Ovary (tissue), 9 donors: ENCODE data around the gene MPPED1. TPM values are rescaled to one million over a fixed set of nuclear protein-coding genes. Genes with fewer than 3 reads are reported as not detected.

ENCODE experiments used
- DNase-seq, 5 donors: peaks; one replicate each; pipeline ENCODE4 v3.0.0-alpha.2; 2019 to 2020
- H3K27ac ChIP-seq, 2 donors: fragments of 200-600 bp; one replicate each; pipeline versions ENCODE4 v1.5.1 to v1.8.0; 2019 to 2022
- H3K27me3 ChIP-seq: fragments of 200-600 bp; one replicate; pipeline ENCODE4 v1.8.0; 2022
- H3K36me3 ChIP-seq: fragments of 200-600 bp; sonication (generic); one replicate; pipeline ENCODE4 v1.5.1; 2019
- H3K4me1 ChIP-seq: one replicate; pipeline ENCODE4 v1.8.1; 2013; ENCODE audit warnings: mild to moderate bottlenecking, moderate library complexity; ENCODE audit not compliant: insufficient read depth
- H3K4me3 ChIP-seq: fragments of 200-600 bp; sonication (generic); one replicate; pipeline ENCODE4 v1.5.1; 2017
- H3K9me3 ChIP-seq, 2 donors: fragments of 200-600 bp in 1 of 2; sonication (generic) in 1 of 2; one replicate each; pipeline versions ENCODE4 v1.5.1 to v1.8.1; 2013 to 2019; ENCODE audit warnings: mild to moderate bottlenecking in 1 of 2, moderate library complexity in 1 of 2
- EP300 ChIP-seq: sonication (generic); formaldehyde crosslinking; IDR thresholded peaks from one replicate; pipeline ENCODE4 v1.6.1; 2017; ENCODE audit warnings: antibody characterized with exemption
- POLR2A ChIP-seq: fragments of 450-650 bp; IDR thresholded peaks from one replicate; pipeline ENCODE4 v1.6.1; 2017; ENCODE audit warnings: antibody characterized with exemption, mild to moderate bottlenecking, moderate library complexity
- WGBS, 3 donors: extraction: QIAGEN DNeasy Blood & Tissue Kit in 1 of 3; methylation state at CpG; one replicate each; pipeline versions ENCODE4 v1.1.5 to v1.1.7; 2013 to 2017; 5-methylcytosine and 5-hydroxymethylcytosine counted together
- intact Hi-C, 4 donors: fragments of 100-400 bp; cut with DNase I; formaldehyde crosslinking; loops; one replicate each; pipeline versions ENCODE4 v1.11.0 to v1.15.1; 2022 to 2023
- polyA plus RNA-seq, 2 donors: library from polyadenylated mRNA; stranded (reverse); fragments of 200-250 nt in 1 of 2; fragments of 350-450 nt in 1 of 2; fragmentation: Illumina TruSeq in 1 of 2; extraction: RNeasy Lipid Tissue Mini Kit (QIAGEN cat#74804) in 1 of 2; gene quantifications; one replicate each; pipeline ENCODE4 v1.2.3, GENCODE V29; 2013 to 2014
- total RNA-seq, 7 donors: library from RNA; depleted of rRNA in 2 of 7; stranded (reverse); fragments of >200 nt in 2 of 7; fragmentation: NEBNext Ultra II Directional in 3 of 7; extraction: Animal tissue kit (Norgen Biotek cat#: 25700) in 3 of 7; gene quantifications; one replicate each; pipeline versions ENCODE4 v1.1.0 to v1.2.4, GENCODE V29; 2016 to 2023
- TF ChIP-seq, protein P1 (sequence below), 3 donors: fragments of 450-650 bp in 2 of 3; fragments of 200-600 bp in 1 of 3; IDR thresholded peaks; one replicate each; pipeline versions ENCODE4 v1.5.1 to v1.8.0; 2016 to 2022; ENCODE audit warnings: antibody characterized with exemption in 3 of 3, mild to moderate bottlenecking in 1 of 3
- donor health status: DM: no; HTN: no; CAD: no; lungs with moderate emphysema.
- donor health status: DM: no; HTN: no; CAD: no.
- donor health status: Bipolar disorder and iron deficiency.
- donor health status: DM: yes; HTN: yes; CAD: no.
- donor health status: DM: no; HTN: no; CAD: no.
- donor health status: DM: yes; HTN: yes; CAD: no.

MPPED1 gene
- total and polyA plus RNA-seq, 9 donors = 0.45 to 4.1 (median 2.1) TPM

DNA sequence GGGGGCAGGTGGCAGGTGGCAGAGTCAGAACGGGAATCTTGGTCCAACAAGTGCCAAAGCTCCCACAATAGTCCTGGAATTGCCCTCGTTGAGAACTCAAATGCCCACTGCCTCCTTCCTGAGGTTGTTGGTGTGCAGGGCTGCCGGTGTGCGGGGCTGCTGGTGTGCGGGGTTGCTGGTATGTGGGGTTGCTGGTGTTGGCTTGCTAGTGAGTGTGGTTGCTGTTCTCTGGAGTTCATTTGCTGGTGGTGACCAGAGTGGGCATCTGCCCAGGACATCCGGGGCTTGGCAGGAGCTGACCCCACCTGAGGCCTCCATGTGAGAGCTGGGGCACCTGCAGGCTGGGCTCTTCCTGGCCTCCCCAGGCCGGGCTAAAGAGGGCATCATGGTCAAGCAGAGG lies 14.0 kb upstream of the MPPED1 start:
- no peak for TF ChIP-seq POLR2A
- TF ChIP-seq, protein P1, sequence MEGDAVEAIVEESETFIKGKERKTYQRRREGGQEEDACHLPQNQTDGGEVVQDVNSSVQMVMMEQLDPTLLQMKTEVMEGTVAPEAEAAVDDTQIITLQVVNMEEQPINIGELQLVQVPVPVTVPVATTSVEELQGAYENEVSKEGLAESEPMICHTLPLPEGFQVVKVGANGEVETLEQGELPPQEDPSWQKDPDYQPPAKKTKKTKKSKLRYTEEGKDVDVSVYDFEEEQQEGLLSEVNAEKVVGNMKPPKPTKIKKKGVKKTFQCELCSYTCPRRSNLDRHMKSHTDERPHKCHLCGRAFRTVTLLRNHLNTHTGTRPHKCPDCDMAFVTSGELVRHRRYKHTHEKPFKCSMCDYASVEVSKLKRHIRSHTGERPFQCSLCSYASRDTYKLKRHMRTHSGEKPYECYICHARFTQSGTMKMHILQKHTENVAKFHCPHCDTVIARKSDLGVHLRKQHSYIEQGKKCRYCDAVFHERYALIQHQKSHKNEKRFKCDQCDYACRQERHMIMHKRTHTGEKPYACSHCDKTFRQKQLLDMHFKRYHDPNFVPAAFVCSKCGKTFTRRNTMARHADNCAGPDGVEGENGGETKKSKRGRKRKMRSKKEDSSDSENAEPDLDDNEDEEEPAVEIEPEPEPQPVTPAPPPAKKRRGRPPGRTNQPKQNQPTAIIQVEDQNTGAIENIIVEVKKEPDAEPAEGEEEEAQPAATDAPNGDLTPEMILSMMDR (IDR thresholded peaks at IDR 0.05) = no peak
- no peak for TF ChIP-seq EP300
- intact Hi-C loops = loop anchor here in 2 of 4 donors (5.0 to 10.0 kb wide), 5 partner anchors 397 to 1237 kb away; partner anchors contain the start of gene PNPLA5 (in 1 of the 2)
- Histone ChIP-seq H3K4me1 (no peaks in the 10 kb centered on the region), H3K27ac (no peak overlapping the region), H3K9me3 (no peaks in the 10 kb centered on the region), H3K36me3 (no peaks in the 10 kb centered on the region), H3K4me3 (no peak overlapping the region), H3K27me3 (no peaks in the 10 kb centered on the region)
- WGBS, 3 donors = 80 to 81% (median 81%) methylated on average over 7 of the region's 7 CpGs
- no peak for DNase-seq

- H3K27me3 ChIP-seq = no peaks in the 10 kb centered on the region
- 67 to 82% (median 80%) methylated on average over 5 of the region's 5 CpGs for WGBS, 3 donors
- intact Hi-C loops = loop anchor here in 2 of 4 donors (5.0 to 10.0 kb wide), 5 partner anchors 397 to 1237 kb away; partner anchors contain the start of gene PNPLA5 (in 1 of the 2)
- H3K4me1 ChIP-seq = no peaks in the 10 kb centered on the region
- TF ChIP-seq POLR2A (no peak), EP300 (no peak)
- TF ChIP-seq, protein P1 (IDR thresholded peaks at IDR 0.05) = no peak
- H3K27ac ChIP-seq = no peak overlapping the region
- no peak overlapping the region for H3K4me3 ChIP-seq
- no peak for DNase-seq
- no peaks in the 10 kb centered on the region for H3K36me3 ChIP-seq
- H3K9me3 ChIP-seq = no peaks in the 10 kb centered on the region
Observed at GRCh38 chr22:43398246-43398645, 13.6 kb upstream of the MPPED1 start.

DNA sequence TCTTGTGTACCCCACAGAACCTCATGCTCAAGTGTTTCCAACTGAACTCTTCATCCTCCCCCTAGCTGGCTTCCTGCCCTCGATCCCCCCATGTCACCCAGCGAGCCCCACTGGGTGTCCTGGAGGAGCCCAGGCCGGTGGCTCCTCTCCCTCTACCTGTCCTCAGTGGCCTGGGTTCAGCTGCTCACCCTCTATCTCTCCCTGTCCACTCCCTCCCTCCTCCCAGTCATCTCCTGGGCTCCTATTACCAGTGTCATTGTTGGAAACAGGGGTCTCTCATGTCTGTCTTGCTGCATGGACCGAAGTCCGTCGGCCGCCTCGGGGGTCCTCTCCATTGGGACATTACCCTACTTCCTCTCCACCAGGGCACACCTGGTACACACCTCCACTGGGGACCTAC lies 12.9 kb upstream of the MPPED1 start:
- H3K9me3 ChIP-seq = no peaks in the 10 kb centered on the region
- H3K4me1 ChIP-seq = no peaks in the 10 kb centered on the region
- no peaks in the 10 kb centered on the region for H3K36me3 ChIP-seq
- H3K4me3 ChIP-seq = no peak overlapping the region
- no peak for TF ChIP-seq EP300
- TF ChIP-seq POLR2A = no peak
- TF ChIP-seq, protein P1 (IDR thresholded peaks at IDR 0.05) = no peak
- no peak overlapping the region for H3K27ac ChIP-seq
- H3K27me3 ChIP-seq = no peaks in the 10 kb centered on the region
- DNase-seq = no peak
- intact Hi-C loops = loop anchor here in 2 of 4 donors (5.0 to 10.0 kb wide), 5 partner anchors 396 to 1236 kb away; partner anchors contain the start of gene PNPLA5 (in 1 of the 2)
- 91 to 95% (median 94%) methylated on average over 8 of the region's 8 CpGs for WGBS, 3 donors

DNA sequence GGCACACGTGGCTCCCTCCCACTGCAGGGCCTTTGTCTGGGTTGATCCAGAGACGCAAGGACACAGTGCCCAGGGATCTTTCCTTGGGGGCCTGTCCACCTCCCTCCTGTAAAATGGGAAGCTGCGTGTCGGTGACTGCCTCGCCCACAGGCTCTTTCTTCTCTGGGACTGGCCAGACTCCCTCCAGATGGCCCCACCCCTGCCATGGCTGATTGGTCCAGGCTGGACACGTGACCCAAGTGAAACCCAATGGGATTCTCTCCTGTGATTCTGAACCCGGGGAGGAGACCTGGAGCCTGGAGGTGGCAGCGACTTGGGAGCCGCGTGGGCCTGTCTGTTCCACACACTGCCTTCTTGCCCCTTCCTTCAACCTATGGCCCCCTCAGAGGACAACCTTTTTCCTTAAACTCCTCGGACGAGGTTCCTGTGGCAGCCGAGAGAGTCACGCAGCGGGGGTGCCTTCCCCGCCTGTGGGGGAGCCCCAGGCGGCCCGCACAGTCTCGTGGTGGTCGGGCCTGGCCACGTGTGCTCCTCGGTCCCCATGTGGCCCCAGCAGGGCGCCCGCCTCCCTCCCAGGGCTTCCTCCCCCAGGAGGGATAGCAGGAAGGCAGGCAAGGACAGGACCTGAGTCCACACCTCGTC lies 12.4 kb upstream of the MPPED1 start:
- H3K4me3 ChIP-seq = no peak overlapping the region
- intact Hi-C loops = loop anchor here in 2 of 4 donors (5.0 to 10.0 kb wide), 5 partner anchors 395 to 1235 kb away; partner anchors contain the start of gene PNPLA5 (in 1 of the 2)
- H3K9me3 ChIP-seq = no peaks in the 10 kb centered on the region
- no peak overlapping the region for H3K27ac ChIP-seq
- 85 to 90% (median 90%) methylated on average over 25 of the region's 25 CpGs for WGBS, 3 donors
- TF ChIP-seq, protein P1 (IDR thresholded peaks at IDR 0.05) = no peak
- TF ChIP-seq EP300 = no peak
- TF ChIP-seq POLR2A = no peak
- H3K4me1 ChIP-seq = no peaks in the 10 kb centered on the region
- DNase-seq = no peak
- no peaks in the 10 kb centered on the region for H3K36me3 ChIP-seq
- no peaks in the 10 kb centered on the region for H3K27me3 ChIP-seq
